Right lobe of liver (tissue), 6 donors: Measurements from ENCODE around the gene RPS6KA2. TPM values are rescaled to one million over a fixed set of nuclear protein-coding genes. Genes with fewer than 3 reads are reported as not detected.

Source experiments
- ATAC-seq, 4 donors: fragments of 200-7000 bp; cut with Tn5 transposase; one replicate each; pipeline ENCODE4 v1.9.1; 2020; ENCODE audit warnings: mild to moderate bottlenecking in 4 of 4, moderate library complexity in 4 of 4
- DNase-seq, 3 donors: peaks; one replicate each; pipeline ENCODE4 v3.0.0-alpha.2; 2020
- H3K27ac ChIP-seq, 3 donors: fragments of 200-600 bp; one replicate each; pipeline ENCODE4 v1.8.0; 2022
- H3K27me3 ChIP-seq, 2 donors: fragments of 200-600 bp; one replicate each; pipeline ENCODE4 v1.8.0; 2022
- H3K36me3 ChIP-seq, 4 donors: fragments of 200-600 bp; sonication (generic) in 1 of 4; one replicate each; pipeline versions ENCODE4 v1.5.1 to v1.8.0; 2017 to 2022; ENCODE audit warnings: control low read depth in 1 of 4
- H3K4me1 ChIP-seq, 4 donors: fragments of 200-600 bp; sonication (generic) in 1 of 4; one replicate each; pipeline versions ENCODE4 v1.5.1 to v1.8.0; 2017 to 2022; ENCODE audit warnings: control low read depth in 1 of 4
- H3K4me3 ChIP-seq, 3 donors: fragments of 200-600 bp; one replicate each; pipeline ENCODE4 v1.8.0; 2022
- H3K9me3 ChIP-seq, 4 donors: fragments of 200-600 bp; sonication (generic) in 1 of 4; one replicate each; pipeline versions ENCODE4 v1.5.1 to v1.8.0; 2017 to 2022; ENCODE audit warnings: control low read depth in 1 of 4
- POLR2A ChIP-seq: fragments of 450-650 bp; IDR thresholded peaks from one replicate; pipeline ENCODE4 v1.6.1; 2017; ENCODE audit warnings: antibody characterized with exemption, mild to moderate bottlenecking
- WGBS: methylation state at CpG from one replicate; pipeline ENCODE4 v1.1.6; 2018; ENCODE audit warnings: low coverage, low lambda C conversion rate; ENCODE audit not compliant: insufficient coverage; ENCODE audit errors: missing lambda C conversion rate; 5-methylcytosine and 5-hydroxymethylcytosine counted together
- intact Hi-C, 2 donors: fragments of 100-400 bp; cut with DNase I; formaldehyde crosslinking; loops; one replicate each; pipeline versions ENCODE4 v1.11.2 to v1.14.1; 2022
- total RNA-seq, 6 experiments: library from RNA; depleted of rRNA in 2 of 6; stranded (reverse); fragments of >200 nt in 2 of 6; fragmentation: NEBNext Ultra II Directional in 3 of 6; extraction: Animal tissue kit (Norgen Biotek cat#: 25700) in 3 of 6; gene quantifications; one replicate each; pipeline versions ENCODE4 v1.1.0 to v1.2.4, GENCODE V29; 2016 to 2023
- TF ChIP-seq, protein P1 (sequence below), 4 donors: fragments of 200-600 bp in 3 of 4; fragments of 450-650 bp in 1 of 4; IDR thresholded peaks; one replicate each; pipeline versions ENCODE4 v1.5.1 to v1.8.0; 2016 to 2022; ENCODE audit warnings: antibody characterized with exemption in 4 of 4, mild to moderate bottlenecking in 2 of 4
- donor health status: DM: no; HTN: yes; CAD: no.
- donor health status: DM: no; HTN: no; CAD: no.
- donor health status: DM: no; HTN: no; CAD: no.
- donor health status: DM: no; HTN: yes; CAD: no.
- donor health status: DM: no; HTN: yes; CAD: no.

Gene RPS6KA2
- total RNA-seq, 6 experiments from 2014 or later: 6.4 to 18.1 (median 11.1) TPM

DNA sequence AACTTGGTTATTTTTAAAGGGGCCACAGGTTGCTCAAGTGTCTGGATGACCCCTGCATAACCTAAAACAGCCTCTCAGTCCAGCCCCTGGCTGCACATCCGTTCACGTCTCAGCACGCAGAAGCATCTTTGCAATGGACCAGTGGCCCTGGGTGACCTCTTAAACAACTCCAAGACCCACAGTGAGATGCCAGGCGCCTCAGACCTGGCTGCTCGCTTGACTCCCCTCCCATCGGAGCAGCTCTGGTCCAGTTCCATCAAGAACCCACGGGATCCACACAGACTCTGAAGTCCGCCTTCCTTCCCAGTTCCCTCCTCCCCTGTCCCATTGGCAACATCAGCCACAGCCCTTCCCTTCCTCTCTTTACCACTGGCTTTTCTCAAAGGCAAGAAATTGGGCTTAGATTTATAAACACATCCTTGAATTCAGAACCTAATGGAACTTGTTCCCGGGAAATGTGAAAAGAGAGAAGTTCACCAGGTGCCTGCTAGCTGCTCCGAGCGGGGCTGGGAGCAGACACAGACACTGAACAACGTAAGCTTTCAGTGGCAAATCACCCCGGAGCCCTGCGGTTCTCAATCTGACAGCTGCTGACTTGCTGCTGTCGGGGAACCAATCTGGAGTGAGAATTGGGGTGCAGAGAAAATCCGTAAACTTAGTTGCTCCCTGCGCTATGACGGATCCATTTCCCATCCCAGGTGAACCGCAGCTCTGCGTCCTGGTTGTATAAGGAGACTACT lies 204.7 kb downstream of the RPS6KA2 start:
- DNase-seq: peak in 1 of 3 donors; percentile 21
- 96% methylated on average over 14 of the region's 20 CpGs for WGBS

DNA sequence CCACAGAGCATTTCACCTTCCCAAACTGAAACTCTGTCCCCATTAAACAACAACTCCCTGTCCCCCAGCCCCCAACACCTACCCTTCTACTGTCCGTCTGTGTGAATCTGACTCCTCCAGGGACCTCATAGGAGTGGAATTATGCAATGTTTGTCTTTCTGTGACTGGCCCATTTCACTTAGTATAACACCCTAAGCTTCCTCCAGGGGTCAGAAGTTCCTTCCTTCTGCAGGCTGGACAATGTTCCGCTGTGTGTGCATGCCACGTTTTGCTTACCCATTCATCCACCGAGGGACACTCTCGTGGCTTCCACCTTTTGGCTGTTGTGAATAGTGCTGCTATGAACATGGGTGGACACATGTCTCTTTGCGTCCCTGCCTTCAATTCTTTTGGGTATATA lies 206.7 kb downstream of the RPS6KA2 start:
- intact Hi-C loops: no loop called here
- DNase-seq (no peak), ATAC-seq (peak; percentile 86 to 96 (median 92))
- no peaks in the 10 kb centered on the region for H3K36me3 ChIP-seq
- H3K4me1 ChIP-seq: peaks cover 0 to 17% (median 0%) of the 10 kb centered on the region in 4 donors
- 27% methylated on average over 3 of the region's 6 CpGs for WGBS
- no peak overlapping the region for H3K4me3 ChIP-seq
- no peak overlapping the region for H3K27ac ChIP-seq
- no peaks in the 10 kb centered on the region for H3K9me3 ChIP-seq
- no peaks in the 10 kb centered on the region for H3K27me3 ChIP-seq
- TF ChIP-seq POLR2A: no peak
- TF ChIP-seq, protein P1, sequence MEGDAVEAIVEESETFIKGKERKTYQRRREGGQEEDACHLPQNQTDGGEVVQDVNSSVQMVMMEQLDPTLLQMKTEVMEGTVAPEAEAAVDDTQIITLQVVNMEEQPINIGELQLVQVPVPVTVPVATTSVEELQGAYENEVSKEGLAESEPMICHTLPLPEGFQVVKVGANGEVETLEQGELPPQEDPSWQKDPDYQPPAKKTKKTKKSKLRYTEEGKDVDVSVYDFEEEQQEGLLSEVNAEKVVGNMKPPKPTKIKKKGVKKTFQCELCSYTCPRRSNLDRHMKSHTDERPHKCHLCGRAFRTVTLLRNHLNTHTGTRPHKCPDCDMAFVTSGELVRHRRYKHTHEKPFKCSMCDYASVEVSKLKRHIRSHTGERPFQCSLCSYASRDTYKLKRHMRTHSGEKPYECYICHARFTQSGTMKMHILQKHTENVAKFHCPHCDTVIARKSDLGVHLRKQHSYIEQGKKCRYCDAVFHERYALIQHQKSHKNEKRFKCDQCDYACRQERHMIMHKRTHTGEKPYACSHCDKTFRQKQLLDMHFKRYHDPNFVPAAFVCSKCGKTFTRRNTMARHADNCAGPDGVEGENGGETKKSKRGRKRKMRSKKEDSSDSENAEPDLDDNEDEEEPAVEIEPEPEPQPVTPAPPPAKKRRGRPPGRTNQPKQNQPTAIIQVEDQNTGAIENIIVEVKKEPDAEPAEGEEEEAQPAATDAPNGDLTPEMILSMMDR (IDR thresholded peaks at IDR 0.05): peak; percentile 30 to 47 (median 37)

More for the DNA sequence above, 204.7 kb downstream of the RPS6KA2 start:
- ATAC-seq: no peak
- intact Hi-C loops: no loop called here
- TF ChIP-seq, protein P1 (IDR thresholded peaks at IDR 0.05): no peak
- TF ChIP-seq POLR2A: no peak
- H3K4me1 ChIP-seq: peaks cover 0 to 17% (median 0%) of the 10 kb centered on the region in 4 donors
- no peak overlapping the region for H3K27ac ChIP-seq
- no peaks in the 10 kb centered on the region for H3K9me3 ChIP-seq
- no peaks in the 10 kb centered on the region for H3K36me3 ChIP-seq
- H3K27me3 ChIP-seq: no peaks in the 10 kb centered on the region
- H3K4me3 ChIP-seq: no peak overlapping the region

DNA sequence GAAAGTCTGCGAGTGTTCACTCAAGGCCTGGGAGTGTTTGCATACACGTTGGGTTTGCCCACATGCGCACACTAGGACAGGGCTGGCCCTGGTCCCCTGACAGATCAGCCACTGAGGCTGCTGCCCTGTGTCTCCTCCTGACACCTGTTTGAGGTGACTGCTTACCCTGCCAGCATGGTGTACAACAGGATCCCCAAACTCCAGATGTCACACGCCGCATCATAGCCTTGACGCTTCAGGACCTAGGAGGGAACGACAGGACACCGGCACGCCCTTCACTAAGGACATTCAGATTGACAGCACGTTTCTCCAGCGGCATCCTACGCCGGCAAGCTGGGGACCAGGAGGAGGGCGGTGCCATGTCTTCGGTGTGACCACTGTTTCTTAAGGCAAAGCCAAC lies 207.3 kb downstream of the RPS6KA2 start:
- Histone ChIP-seq H3K36me3 (no peaks in the 10 kb centered on the region), H3K27me3 (no peaks in the 10 kb centered on the region), H3K27ac (no peak overlapping the region), H3K9me3 (no peaks in the 10 kb centered on the region), H3K4me3 (no peak overlapping the region), H3K4me1 (peaks cover 0 to 17% (median 0%) of the 10 kb centered on the region in 4 donors)
- intact Hi-C loops: no loop called here
- no peak for TF ChIP-seq POLR2A
- TF ChIP-seq, protein P1 (IDR thresholded peaks at IDR 0.05): no peak
- ATAC-seq (no peak), DNase-seq (no peak)
- no CpG with 5 or more reads among the region's 15 CpGs for WGBS

DNA sequence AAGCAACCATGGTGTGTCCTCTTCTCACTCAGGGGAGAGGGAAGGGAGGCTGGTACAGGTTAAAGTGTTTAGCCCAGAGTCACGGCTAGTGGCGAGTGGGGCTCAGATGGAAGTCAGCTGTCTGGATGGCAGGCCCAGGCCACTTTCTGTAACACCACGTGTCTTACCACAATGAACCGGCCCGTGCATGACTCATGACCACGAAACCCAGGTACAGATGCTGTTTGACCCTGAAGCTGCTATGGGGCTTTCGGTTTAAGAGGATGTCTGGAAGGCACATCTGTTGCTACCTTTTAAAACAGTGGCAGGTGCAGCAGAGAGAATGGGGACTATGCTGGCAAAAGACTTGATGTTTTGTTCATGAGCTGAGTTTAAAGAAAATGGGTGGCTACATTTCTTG lies 207.8 kb downstream of the RPS6KA2 start:
- no peaks in the 10 kb centered on the region for H3K9me3 ChIP-seq
- no peak overlapping the region for H3K4me3 ChIP-seq
- no peaks in the 10 kb centered on the region for H3K27me3 ChIP-seq
- intact Hi-C loops: no loop called here
- H3K4me1 ChIP-seq: peaks cover 0 to 17% (median 0%) of the 10 kb centered on the region in 4 donors
- H3K27ac ChIP-seq: no peak overlapping the region
- ATAC-seq (peak in 2 of 4 donors; percentile 6 to 9), DNase-seq (no peak)
- H3K36me3 ChIP-seq: no peaks in the 10 kb centered on the region
- TF ChIP-seq POLR2A: no peak
- TF ChIP-seq, protein P1 (IDR thresholded peaks at IDR 0.05): no peak
- 80% methylated on average over 1 of the region's 7 CpGs for WGBS
